AG09319 (cell line): ENCODE results near the gene SCN1B.
"Not testable (repeated sequence)": the region's sequence is repeated elsewhere in the genome, so short reads cannot be mapped to it uniquely, and the experiment has no call there.

Experiments
- DNase-seq: peaks from one replicate; pipeline ENCODE4 v3.0.0-alpha.2; 2010; ENCODE audit warnings: low read depth; ENCODE audit errors: extremely low read depth
- CTCF ChIP-seq: IDR thresholded peaks from 2 replicates; pipeline ENCODE4 v1.5.1; 2011; ENCODE audit warnings: low read depth, mild to moderate bottlenecking, inconsistent platforms, low read length, moderate library complexity

Gene SCN1B

GRCh38 chr19:35005256-35005977, 24.9 kb upstream of the SCN1B start:
- TF ChIP-seq CTCF: no peak
- no peak for DNase-seq

- DNase-seq: not testable (repeated sequence)
Measured at GRCh38 chr19:35006007-35006341, 24.3 kb upstream of the SCN1B start.

GRCh38 chr19:35006342-35006998, 23.8 kb upstream of the SCN1B start:
- DNase-seq: no peak
- TF ChIP-seq CTCF: no peak

GRCh38 chr19:35006999-35007365, 23.3 kb upstream of the SCN1B start:
- no peak for TF ChIP-seq CTCF
- DNase-seq: no peak

- DNase-seq: not testable (repeated sequence)
Measured at GRCh38 chr19:35007427-35007826, 22.8 kb upstream of the SCN1B start.

- DNase-seq: no peak
- no peak for TF ChIP-seq CTCF
Measured at GRCh38 chr19:35008891-35009341, 21.4 kb upstream of the SCN1B start.

GRCh38 chr19:35009424-35010415, 20.6 kb upstream of the SCN1B start:
- no peak for DNase-seq
- no peak for TF ChIP-seq CTCF

GRCh38 chr19:35011091-35011689, 19.1 kb upstream of the SCN1B start:
- DNase-seq: no peak
- TF ChIP-seq CTCF: no peak
